ENCODE data around the gene ANKIB1. TPM values are rescaled to one million over a fixed set of nuclear protein-coding genes. Genes with fewer than 3 reads are reported as not detected.

The ANKIB1 gene
- total RNA-seq, 1 experiment from 2014 or later: 83.8 TPM

GRCh38 chr7:92295391-92295790 lies 49.6 kb downstream of the ANKIB1 start:
- POLR2A ChIA-PET: interaction anchor here (0.6 kb wide), 1 partner anchor 21 kb away, joined by 3 read pairs; no protein-coding TSS in a partner anchor
- DNase-seq (ENCODE audit: low read depth, low spot score): no peak
- Histone ChIP-seq H3K27me3 (ENCODE audit: control insufficient read depth, insufficient read depth, low read length) (no peaks in the 10 kb centered on the region), H3K36me3 (ENCODE audit: control insufficient read depth, insufficient read depth, low read length) (peaks cover 5% of the 10 kb centered on the region; the same call in 1 of the 2 replicates), H3K27ac (ENCODE audit: low read length) (no peak overlapping the region), H3K4me3 (ENCODE audit: low read depth in 2 of 2, low read length in 2 of 2) (no peak overlapping the region), H3K4me1 (ENCODE audit: control insufficient read depth, insufficient read depth, low read length) (peaks cover 5% of the 10 kb centered on the region; the same call in 1 of the 2 replicates), H3K9me3 (ENCODE audit: control insufficient read depth, insufficient read depth, low read depth, low read length) (no peaks in the 10 kb centered on the region)
- no peak for ATAC-seq
- no peak for TF ChIP-seq POLR2AphosphoS5 (IDR thresholded peaks at IDR 0.05; ENCODE audit: low read depth, low read length)
- TF ChIP-seq SIN3A (IDR thresholded peaks at IDR 0.05; ENCODE audit: borderline replicate concordance, insufficient read depth, low read depth, low read length): no peak
- TF ChIP-seq, protein P1, sequence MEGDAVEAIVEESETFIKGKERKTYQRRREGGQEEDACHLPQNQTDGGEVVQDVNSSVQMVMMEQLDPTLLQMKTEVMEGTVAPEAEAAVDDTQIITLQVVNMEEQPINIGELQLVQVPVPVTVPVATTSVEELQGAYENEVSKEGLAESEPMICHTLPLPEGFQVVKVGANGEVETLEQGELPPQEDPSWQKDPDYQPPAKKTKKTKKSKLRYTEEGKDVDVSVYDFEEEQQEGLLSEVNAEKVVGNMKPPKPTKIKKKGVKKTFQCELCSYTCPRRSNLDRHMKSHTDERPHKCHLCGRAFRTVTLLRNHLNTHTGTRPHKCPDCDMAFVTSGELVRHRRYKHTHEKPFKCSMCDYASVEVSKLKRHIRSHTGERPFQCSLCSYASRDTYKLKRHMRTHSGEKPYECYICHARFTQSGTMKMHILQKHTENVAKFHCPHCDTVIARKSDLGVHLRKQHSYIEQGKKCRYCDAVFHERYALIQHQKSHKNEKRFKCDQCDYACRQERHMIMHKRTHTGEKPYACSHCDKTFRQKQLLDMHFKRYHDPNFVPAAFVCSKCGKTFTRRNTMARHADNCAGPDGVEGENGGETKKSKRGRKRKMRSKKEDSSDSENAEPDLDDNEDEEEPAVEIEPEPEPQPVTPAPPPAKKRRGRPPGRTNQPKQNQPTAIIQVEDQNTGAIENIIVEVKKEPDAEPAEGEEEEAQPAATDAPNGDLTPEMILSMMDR (IDR thresholded peaks at IDR 0.05): no peak
- TF ChIP-seq, protein P2, sequence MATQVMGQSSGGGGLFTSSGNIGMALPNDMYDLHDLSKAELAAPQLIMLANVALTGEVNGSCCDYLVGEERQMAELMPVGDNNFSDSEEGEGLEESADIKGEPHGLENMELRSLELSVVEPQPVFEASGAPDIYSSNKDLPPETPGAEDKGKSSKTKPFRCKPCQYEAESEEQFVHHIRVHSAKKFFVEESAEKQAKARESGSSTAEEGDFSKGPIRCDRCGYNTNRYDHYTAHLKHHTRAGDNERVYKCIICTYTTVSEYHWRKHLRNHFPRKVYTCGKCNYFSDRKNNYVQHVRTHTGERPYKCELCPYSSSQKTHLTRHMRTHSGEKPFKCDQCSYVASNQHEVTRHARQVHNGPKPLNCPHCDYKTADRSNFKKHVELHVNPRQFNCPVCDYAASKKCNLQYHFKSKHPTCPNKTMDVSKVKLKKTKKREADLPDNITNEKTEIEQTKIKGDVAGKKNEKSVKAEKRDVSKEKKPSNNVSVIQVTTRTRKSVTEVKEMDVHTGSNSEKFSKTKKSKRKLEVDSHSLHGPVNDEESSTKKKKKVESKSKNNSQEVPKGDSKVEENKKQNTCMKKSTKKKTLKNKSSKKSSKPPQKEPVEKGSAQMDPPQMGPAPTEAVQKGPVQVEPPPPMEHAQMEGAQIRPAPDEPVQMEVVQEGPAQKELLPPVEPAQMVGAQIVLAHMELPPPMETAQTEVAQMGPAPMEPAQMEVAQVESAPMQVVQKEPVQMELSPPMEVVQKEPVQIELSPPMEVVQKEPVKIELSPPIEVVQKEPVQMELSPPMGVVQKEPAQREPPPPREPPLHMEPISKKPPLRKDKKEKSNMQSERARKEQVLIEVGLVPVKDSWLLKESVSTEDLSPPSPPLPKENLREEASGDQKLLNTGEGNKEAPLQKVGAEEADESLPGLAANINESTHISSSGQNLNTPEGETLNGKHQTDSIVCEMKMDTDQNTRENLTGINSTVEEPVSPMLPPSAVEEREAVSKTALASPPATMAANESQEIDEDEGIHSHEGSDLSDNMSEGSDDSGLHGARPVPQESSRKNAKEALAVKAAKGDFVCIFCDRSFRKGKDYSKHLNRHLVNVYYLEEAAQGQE (IDR thresholded peaks at IDR 0.05; ENCODE audit: insufficient read depth in 1 of 2, low read depth in 2 of 2, low read length in 1 of 2): no peak
- TF ChIP-seq TCF7L2 (IDR thresholded peaks at IDR 0.05; ENCODE audit: low read depth, low read length): no peak
- in situ Hi-C loops (cut with HindIII; ENCODE audit: low pct_unique_long_range_greater_than_20kb, low sequenced_read_pairs) (no loop called here), intact Hi-C loops (cut with micrococcal nuclease; ENCODE audit: unreplicated experiment) (no loop called here)
- CTCF ChIA-PET: interaction anchor here (0.7 kb wide), 1 partner anchor 123 kb away, joined by 4 read pairs; no protein-coding TSS in a partner anchor
- no TSS peak for BruUV-seq (replicated peaks)

GRCh38 chr7:92296235-92296634 lies 50.5 kb downstream of the ANKIB1 start:
- Histone ChIP-seq H3K27me3 (ENCODE audit: control insufficient read depth, insufficient read depth, low read length) (no peaks in the 10 kb centered on the region), H3K4me3 (ENCODE audit: low read depth in 2 of 2, low read length in 2 of 2) (no peak overlapping the region), H3K27ac (ENCODE audit: low read length) (no peak overlapping the region), H3K9me3 (ENCODE audit: control insufficient read depth, insufficient read depth, low read depth, low read length) (no peaks in the 10 kb centered on the region), H3K4me1 (ENCODE audit: control insufficient read depth, insufficient read depth, low read length) (peaks cover 5% of the 10 kb centered on the region; the same call in 1 of the 2 replicates), H3K36me3 (ENCODE audit: control insufficient read depth, insufficient read depth, low read length) (peaks cover 5% of the 10 kb centered on the region; the same call in 1 of the 2 replicates)
- in situ Hi-C loops (cut with HindIII; ENCODE audit: low pct_unique_long_range_greater_than_20kb, low sequenced_read_pairs): no loop called here
- ChIA-PET CTCF (interaction anchor here (0.7 kb wide), 1 partner anchor 122 kb away, joined by 4 read pairs; no protein-coding TSS in a partner anchor), POLR2A (interaction anchor here (0.6 kb wide), 1 partner anchor 44 kb away, joined by 9 read pairs; no protein-coding TSS in a partner anchor)
- TF ChIP-seq SIN3A (IDR thresholded peaks at IDR 0.05; ENCODE audit: borderline replicate concordance, insufficient read depth, low read depth, low read length): no peak
- TF ChIP-seq, protein P1 (IDR thresholded peaks at IDR 0.05): no peak
- DNase-seq (ENCODE audit: low read depth, low spot score) (no peak), ATAC-seq (no peak)
- intact Hi-C loops (cut with micrococcal nuclease; ENCODE audit: unreplicated experiment): no loop called here
- BruUV-seq (replicated peaks): no TSS peak
